RWPE2 (cell line): Measurements from ENCODE around the gene SP3.

Experiments used
- ATAC-seq: fragments of 200-7000 bp; cut with Tn5 transposase; 3 replicates; pipeline ENCODE4 v1.9.1; 2021; ENCODE audit warnings: low read depth
- DNase-seq: peaks from one replicate; pipeline ENCODE4 v3.0.0-alpha.2; 2020; ENCODE audit warnings: low spot score
- H3K27ac ChIP-seq: fragments of 450-650 bp; 2 replicates; pipeline ENCODE4 v1.5.1; 2017; ENCODE audit warnings: mild to moderate bottlenecking; ENCODE audit not compliant: poor library complexity, severe bottlenecking
- H3K27me3 ChIP-seq: fragments of 250-450 bp; sonication (Bioruptor Pico); 2 replicates; pipeline ENCODE4 v1.5.1; 2021; ENCODE audit warnings: mild to moderate bottlenecking, moderate library complexity; ENCODE audit not compliant: insufficient read depth, poor library complexity, severe bottlenecking
- H3K36me3 ChIP-seq: fragments of 250-450 bp; sonication (Bioruptor Pico); 2 replicates; pipeline ENCODE4 v1.5.1; 2020; ENCODE audit warnings: low read depth, mild to moderate bottlenecking, moderate library complexity
- H3K4me1 ChIP-seq: fragments of 250-450 bp; sonication (Bioruptor Pico); 2 replicates; pipeline ENCODE4 v1.5.1; 2021; ENCODE audit warnings: mild to moderate bottlenecking, moderate library complexity; ENCODE audit not compliant: insufficient read depth, poor library complexity, severe bottlenecking
- H3K4me3 ChIP-seq: fragments of 250-450 bp; sonication (Bioruptor Pico); 2 replicates; pipeline ENCODE4 v1.5.1; 2021; ENCODE audit warnings: mild to moderate bottlenecking, moderate library complexity; ENCODE audit not compliant: severe bottlenecking
- H3K9me3 ChIP-seq: fragments of 250-450 bp; sonication (Bioruptor Pico); 2 replicates; pipeline ENCODE4 v1.5.1; 2021; ENCODE audit warnings: mild to moderate bottlenecking, moderate library complexity; ENCODE audit not compliant: severe bottlenecking
- CTCF ChIP-seq: fragments of 450-650 bp; IDR thresholded peaks from one replicate; pipeline ENCODE4 v1.5.1; 2017; ENCODE audit warnings: mild to moderate bottlenecking, moderate library complexity; ENCODE audit not compliant: poor library complexity, severe bottlenecking

Gene SP3

GRCh38 chr2:174002679-174003078 is 37.5 kb upstream of the SP3 start:
- no peaks in the 10 kb centered on the region for H3K9me3 ChIP-seq
- no peaks in the 10 kb centered on the region for H3K36me3 ChIP-seq
- no peak overlapping the region for H3K27ac ChIP-seq
- no peak for TF ChIP-seq CTCF
- H3K4me1 ChIP-seq, result peaks cover 5% of the 10 kb centered on the region
- ATAC-seq (no peak), DNase-seq (no peak)
- H3K27me3 ChIP-seq, result no peaks in the 10 kb centered on the region
- H3K4me3 ChIP-seq, result no peak overlapping the region

GRCh38 chr2:174001107-174001506 is 35.9 kb upstream of the SP3 start:
- peaks cover 5% of the 10 kb centered on the region for H3K4me1 ChIP-seq
- DNase-seq (no peak), ATAC-seq (no peak)
- no peaks in the 10 kb centered on the region for H3K36me3 ChIP-seq
- H3K27ac ChIP-seq, result no peak overlapping the region
- H3K27me3 ChIP-seq, result no peaks in the 10 kb centered on the region
- H3K9me3 ChIP-seq, result no peaks in the 10 kb centered on the region
- TF ChIP-seq CTCF, result no peak
- H3K4me3 ChIP-seq, result no peak overlapping the region

- no peak for TF ChIP-seq CTCF
- H3K4me1 ChIP-seq, result no peaks in the 10 kb centered on the region
- no peak overlapping the region for H3K4me3 ChIP-seq
- no peak for DNase-seq
- no peaks in the 10 kb centered on the region for H3K9me3 ChIP-seq
- no peaks in the 10 kb centered on the region for H3K27me3 ChIP-seq
- no peak overlapping the region for H3K27ac ChIP-seq
- no peaks in the 10 kb centered on the region for H3K36me3 ChIP-seq
- no peak for ATAC-seq
These were observed 34.6 kb upstream of the SP3 start for GRCh38 chr2:173999724-174000123.

GRCh38 chr2:173999272-173999671 is 34.1 kb upstream of the SP3 start:
- ATAC-seq (no peak), DNase-seq (no peak)
- H3K27ac ChIP-seq, result no peak overlapping the region
- TF ChIP-seq CTCF, result no peak
- no peaks in the 10 kb centered on the region for H3K36me3 ChIP-seq
- H3K4me1 ChIP-seq, result no peaks in the 10 kb centered on the region
- no peaks in the 10 kb centered on the region for H3K9me3 ChIP-seq
- no peak overlapping the region for H3K4me3 ChIP-seq
- H3K27me3 ChIP-seq, result no peaks in the 10 kb centered on the region

- Histone ChIP-seq H3K27ac (no peak overlapping the region), H3K4me1 (no peaks in the 10 kb centered on the region), H3K9me3 (no peaks in the 10 kb centered on the region), H3K27me3 (no peaks in the 10 kb centered on the region), H3K4me3 (no peak overlapping the region), H3K36me3 (no peaks in the 10 kb centered on the region)
- no peak for TF ChIP-seq CTCF
- DNase-seq (no peak), ATAC-seq (no peak)
These were observed 33.2 kb upstream of the SP3 start for GRCh38 chr2:173998386-173998785.
